Fibroblast of the conjunctiva (primary cell): ENCODE results near the gene UBE2Z.
A peak's percentile ranks its signal among the peaks of the same experiment; 100 is the strongest.

Source experiments
- DNase-seq: peaks from one replicate; pipeline ENCODE4 v3.0.0-alpha.2; 2010; ENCODE audit warnings: low read depth

UBE2Z gene

GRCh38 chr17:48960834-48961515 is 52.8 kb downstream of the UBE2Z start:
- DNase-seq, result no peak

GRCh38 chr17:48961516-48962233 is 53.5 kb downstream of the UBE2Z start:
- DNase-seq, result no peak

GRCh38 chr17:48970224-48970623 is 62.0 kb downstream of the UBE2Z start:
- peak; percentile 12 for DNase-seq

GRCh38 chr17:48970865-48971687 is 62.9 kb downstream of the UBE2Z start:
- no peak for DNase-seq

- no peak for DNase-seq
Measured at GRCh38 chr17:48972749-48973097, 64.5 kb downstream of the UBE2Z start.

- DNase-seq, result no peak
Measured at GRCh38 chr17:48973806-48974205, 65.6 kb downstream of the UBE2Z start.
